MCF 10A (cell line): ENCODE data around the gene OR5M8. TPM values are rescaled to one million over a fixed set of nuclear protein-coding genes. Genes with fewer than 3 reads are reported as not detected.

Experiments
- BruUV-seq: library from RNA; stranded (reverse); fragments of 400-500 nt; replicated peaks from 2 replicates; lab custom pipeline; 2021; lab: Mats Ljungman, UMichigan
- CTCF ChIA-PET: fragments of 300-600 bp; sonication (Branson Sonifier 250); formaldehyde crosslinking; extraction: SDS; loops from one replicate; lab custom pipeline; 2021; ENCODE audit warnings: antibody characterized with exemption, inconsistent platforms; lab: Yijun Ruan, JAX
- POLR2A ChIA-PET: fragments of 300-600, 350-650 bp; sonication (Branson Sonifier 250); formaldehyde crosslinking; extraction: SDS; loops from one replicate; lab custom pipeline; 2020; ENCODE audit warnings: antibody characterized with exemption, inconsistent platforms; lab: Yijun Ruan, JAX
- DNase-seq: peaks from one replicate; pipeline ENCODE4 v3.0.0-alpha.2; 2018; ENCODE audit not compliant: unreplicated experiment
- H3K27ac Mint-ChIP-seq: one replicate; pipeline ENCODE4 v1.8.0; 2022; ENCODE audit warnings: mild to moderate bottlenecking, low read depth, mixed read lengths; ENCODE audit not compliant: unreplicated experiment
- H3K27me3 Mint-ChIP-seq: one replicate; pipeline ENCODE4 v1.8.0; 2022; ENCODE audit warnings: mixed read lengths; ENCODE audit not compliant: insufficient read depth, unreplicated experiment
- H3K36me3 Mint-ChIP-seq: one replicate; pipeline ENCODE4 v1.8.0; 2022; ENCODE audit warnings: mild to moderate bottlenecking, moderate library complexity, mixed read lengths; ENCODE audit not compliant: insufficient read depth, unreplicated experiment
- H3K4me1 Mint-ChIP-seq: one replicate; pipeline ENCODE4 v1.8.0; 2022; ENCODE audit warnings: mixed read lengths; ENCODE audit not compliant: insufficient read depth, unreplicated experiment
- H3K4me3 Mint-ChIP-seq: one replicate; pipeline ENCODE4 v1.8.0; 2022; ENCODE audit warnings: mild to moderate bottlenecking, moderate library complexity, mixed read lengths; ENCODE audit not compliant: unreplicated experiment
- H3K9me3 Mint-ChIP-seq: one replicate; pipeline ENCODE4 v1.8.0; 2022; ENCODE audit warnings: mixed read lengths; ENCODE audit not compliant: unreplicated experiment
- CTCF ChIP-seq: fragments of 200-600 bp; IDR thresholded peaks from one replicate; pipeline ENCODE4 v1.8.0; 2022; ENCODE audit warnings: antibody characterized with exemption, mild to moderate bottlenecking; ENCODE audit not compliant: unreplicated experiment
- intact Hi-C: fragments of 100-400 bp; cut with micrococcal nuclease; formaldehyde crosslinking; loops from 2 replicates; pipeline ENCODE4 v1.14.1; 2022
- total RNA-seq: library from RNA; stranded (reverse); gene quantifications from 2 replicates; pipeline ENCODE4 v1.2.3, GENCODE V29; 2022

OR5M8 gene
- total RNA-seq, 1 experiment from 2014 or later = not detected

- no TSS peak for BruUV-seq
These were observed 37.6 kb downstream of the OR5M8 start for GRCh38 chr11:56453521-56453920.

More at GRCh38 chr11:56453521-56453920, 37.6 kb downstream of the OR5M8 start:
- no peak overlapping the region for H3K27ac Mint-ChIP-seq
- H3K4me3 Mint-ChIP-seq = no peak overlapping the region
- no peak for DNase-seq
- TF ChIP-seq CTCF = no peak
- POLR2A ChIA-PET = no interaction called here
- H3K27me3 Mint-ChIP-seq = no peaks in the 10 kb centered on the region
- H3K36me3 Mint-ChIP-seq = peaks cover 6% of the 10 kb centered on the region
- H3K4me1 Mint-ChIP-seq = no peaks in the 10 kb centered on the region
- CTCF ChIA-PET = no interaction called here
- H3K9me3 Mint-ChIP-seq = peaks cover 20% of the 10 kb centered on the region
- intact Hi-C loops = no loop called here

Other genes with a start within 250 kb of the OR5M8 start
- gene OR5T3, start 239.1 kb downstream of the OR5M8 start, total RNA-seq = not detected in 2 replicates
- gene OR5T1, start 217.2 kb downstream of the OR5M8 start, total RNA-seq = not detected in 2 replicates
- gene OR8H1, start 199.1 kb downstream of the OR5M8 start, total RNA-seq = not detected in 2 replicates
- not detected in 2 replicates for gene OR8K3, start 176.2 kb downstream of the OR5M8 start, total RNA-seq
- not detected in 2 replicates for gene OR8K1, start 145.3 kb downstream of the OR5M8 start, total RNA-seq
- not detected in 2 replicates for gene OR8J1, start 137.1 kb downstream of the OR5M8 start, total RNA-seq
- gene OR8U1, start 115.7 kb downstream of the OR5M8 start, total RNA-seq = not detected in 2 replicates
- not detected in 2 replicates for gene OR5AL1, start 78.7 kb downstream of the OR5M8 start, total RNA-seq
- gene OR5M3, start 18.0 kb downstream of the OR5M8 start, total RNA-seq = not detected in 2 replicates
- gene OR5M11, start 51.9 kb upstream of the OR5M8 start, total RNA-seq = not detected in 2 replicates
- not detected in 2 replicates for gene OR5M10, start 86.4 kb upstream of the OR5M8 start, total RNA-seq
- not detected in 2 replicates for gene OR5M1, start 123.5 kb upstream of the OR5M8 start, total RNA-seq
- gene OR5AP2, start 151.1 kb upstream of the OR5M8 start, total RNA-seq = not detected in 2 replicates
- gene OR5AR1, start 172.3 kb upstream of the OR5M8 start, total RNA-seq = not detected in 2 replicates
- not detected in 2 replicates for gene OR9G1, start 207.7 kb upstream of the OR5M8 start, total RNA-seq